Thymus (tissue), 11 donors: ENCODE results near the gene MGST2. TPM values are rescaled to one million over a fixed set of nuclear protein-coding genes. Genes with fewer than 3 reads are reported as not detected.

Experiments
- DNase-seq, 9 donors: peaks; one replicate each; pipeline ENCODE4 v3.0.0-alpha.2; 2013; ENCODE audit warnings: low spot score in 9 of 9, low read depth in 6 of 9, missing footprints in 1 of 9
- H3K27ac ChIP-seq, 2 donors: one replicate each; pipeline ENCODE4 v1.5.1; 2013; ENCODE audit warnings: control low read depth in 1 of 2, low read depth in 1 of 2, low read length in 1 of 2, mild to moderate bottlenecking in 1 of 2, moderate library complexity in 1 of 2
- H3K27me3 ChIP-seq, 2 donors: one replicate each; pipeline ENCODE4 v1.5.1; 2013; ENCODE audit warnings: low read length in 1 of 2; ENCODE audit not compliant: control insufficient read depth in 2 of 2, insufficient read depth in 1 of 2
- H3K36me3 ChIP-seq, 2 donors: one replicate each; pipeline ENCODE4 v1.5.1; 2013; ENCODE audit warnings: low read length in 1 of 2, mild to moderate bottlenecking in 1 of 2, moderate library complexity in 1 of 2; ENCODE audit not compliant: control insufficient read depth in 2 of 2, insufficient read depth in 2 of 2
- H3K4me1 ChIP-seq, 2 donors: one replicate each; pipeline ENCODE4 v1.5.1; 2013; ENCODE audit warnings: low read length in 2 of 2; ENCODE audit not compliant: control insufficient read depth in 2 of 2, insufficient read depth in 2 of 2
- H3K4me3 ChIP-seq, 2 donors: one replicate each; pipeline ENCODE4 v1.5.1; 2013; ENCODE audit warnings: low read length in 2 of 2, control low read depth in 1 of 2, mild to moderate bottlenecking in 1 of 2
- H3K9me3 ChIP-seq, 2 donors: one replicate each; pipeline ENCODE4 v1.5.1; 2013; ENCODE audit warnings: low read length in 1 of 2, mild to moderate bottlenecking in 1 of 2; ENCODE audit not compliant: control insufficient read depth in 2 of 2, insufficient read depth in 1 of 2
- WGBS: extraction: QIAGEN DNeasy Blood & Tissue Kit; methylation state at CpG from one replicate; pipeline ENCODE4 v1.1.7; 2013; 5-methylcytosine and 5-hydroxymethylcytosine counted together
- polyA plus RNA-seq: library from polyadenylated mRNA; stranded (reverse); fragments of 200-250 nt; gene quantifications from one replicate; pipeline ENCODE4 v1.2.3, GENCODE V29; 2013
- total RNA-seq: library from RNA; stranded (reverse); fragments of 120-200 nt; gene quantifications from one replicate; pipeline ENCODE4 v1.2.4, GENCODE V29; 2013
- donor health status: healthy.

The MGST2 gene
- total and polyA plus RNA-seq, 2 donors = 38.4 to 88.2 TPM

- no peak for DNase-seq
- peaks cover 0 to 13% of the 10 kb centered on the region in 2 donors for H3K4me1 ChIP-seq
- H3K36me3 ChIP-seq = peaks cover 0 to 4% of the 10 kb centered on the region in 2 donors
- WGBS = 97% methylated on average over 4 of the region's 4 CpGs
- no peaks in the 10 kb centered on the region for H3K9me3 ChIP-seq
- no peak overlapping the region for H3K4me3 ChIP-seq
- no peaks in the 10 kb centered on the region for H3K27me3 ChIP-seq
- no peak overlapping the region for H3K27ac ChIP-seq
Observed at GRCh38 chr4:139672732-139673131, 7.1 kb downstream of the MGST2 start.

DNA sequence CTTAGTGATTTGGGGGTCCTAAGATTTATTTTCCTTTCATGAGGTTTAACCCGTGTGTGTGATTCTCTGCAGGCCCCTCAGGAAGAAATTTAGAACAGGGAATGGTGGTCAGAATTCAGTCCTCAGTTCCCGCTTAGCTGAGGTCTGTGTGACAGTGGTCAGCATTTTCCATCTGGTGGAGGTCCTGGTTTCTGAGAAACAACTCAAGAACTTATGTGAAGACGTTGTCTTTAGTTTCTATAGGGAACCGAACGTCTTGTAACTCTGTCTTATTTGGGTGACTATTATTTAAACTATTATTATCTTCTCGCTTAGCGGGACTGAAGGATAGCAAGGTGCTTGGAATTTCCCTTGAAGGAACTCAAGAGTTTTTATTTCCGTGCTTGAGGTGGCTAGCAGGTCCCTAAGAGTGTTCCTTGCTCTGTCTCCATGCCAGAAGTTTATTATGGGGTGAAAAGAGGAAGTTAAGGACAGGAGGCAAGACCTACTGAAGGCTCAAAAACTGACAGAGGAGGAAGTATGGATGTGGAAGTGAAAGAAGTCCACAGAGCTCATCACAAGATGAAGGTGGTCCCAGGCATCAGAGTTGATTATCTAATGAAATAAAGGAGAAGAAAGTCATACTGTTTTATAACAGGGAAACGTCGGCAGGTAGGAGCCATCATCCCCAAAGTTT, 9.4 kb downstream of the MGST2 start:
- Histone ChIP-seq H3K27ac (no peak overlapping the region), H3K4me1 (peaks cover 0 to under 1% of the 10 kb centered on the region in 2 donors), H3K27me3 (no peaks in the 10 kb centered on the region), H3K4me3 (no peak overlapping the region), H3K36me3 (peaks cover 0 to 12% of the 10 kb centered on the region in 2 donors), H3K9me3 (no peaks in the 10 kb centered on the region)
- 85% methylated on average over 10 of the region's 10 CpGs for WGBS
- peak in 1 of 9 donors; percentile 27 for DNase-seq

DNA sequence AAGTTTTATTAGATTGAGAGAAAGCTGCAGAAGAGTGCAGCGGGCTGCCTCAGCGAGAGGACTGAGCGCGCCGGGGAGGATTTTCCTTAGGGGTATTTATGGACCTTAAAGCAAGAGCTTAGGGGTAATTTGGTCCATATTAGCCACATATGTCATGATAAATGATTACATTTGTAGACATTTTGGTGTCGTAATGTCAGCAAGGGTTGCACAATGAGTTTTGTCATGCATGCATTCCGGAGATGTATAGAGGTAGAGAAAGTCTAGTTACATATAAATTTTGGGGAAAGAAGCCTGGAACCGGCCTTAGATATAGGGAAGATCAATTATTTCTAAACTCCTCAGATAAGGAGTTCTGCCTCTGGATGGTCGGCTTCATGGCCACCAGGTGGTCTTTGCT, 10.0 kb downstream of the MGST2 start:
- no peak overlapping the region for H3K4me3 ChIP-seq
- H3K9me3 ChIP-seq = no peaks in the 10 kb centered on the region
- 98% methylated on average over 9 of the region's 9 CpGs for WGBS
- H3K4me1 ChIP-seq = no peaks in the 10 kb centered on the region
- no peak for DNase-seq
- H3K36me3 ChIP-seq = peaks cover 0 to 12% of the 10 kb centered on the region in 2 donors
- no peaks in the 10 kb centered on the region for H3K27me3 ChIP-seq
- no peak overlapping the region for H3K27ac ChIP-seq

DNA sequence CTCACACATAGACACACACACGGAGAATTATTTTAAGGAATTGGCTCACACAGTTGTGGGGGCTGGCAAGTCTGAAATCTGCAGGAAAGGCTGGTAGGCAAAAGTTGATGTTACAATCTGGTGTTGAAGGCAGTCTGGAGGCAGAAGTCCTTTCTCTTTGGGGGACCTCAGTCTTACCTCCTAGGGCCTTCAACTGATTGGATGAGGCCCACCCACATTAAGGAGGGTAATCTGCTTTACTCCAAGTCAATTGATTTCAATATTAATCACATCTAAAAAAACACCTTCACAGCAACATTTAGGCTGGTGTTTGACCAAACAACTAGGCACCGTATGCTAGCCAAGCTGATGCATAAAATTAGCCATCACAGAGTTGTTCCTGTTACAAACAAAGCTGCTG, 10.7 kb downstream of the MGST2 start:
- no peak overlapping the region for H3K27ac ChIP-seq

GRCh38 chr4:139676913-139677585, 11.4 kb downstream of the MGST2 start:
- Histone ChIP-seq H3K27ac (no peak overlapping the region), H3K9me3 (no peaks in the 10 kb centered on the region), H3K27me3 (no peaks in the 10 kb centered on the region), H3K4me3 (no peak overlapping the region), H3K4me1 (no peaks in the 10 kb centered on the region), H3K36me3 (peaks cover 0 to 13% of the 10 kb centered on the region in 2 donors)
- 96% methylated on average over 4 of the region's 4 CpGs for WGBS
- no peak for DNase-seq

More for the DNA sequence above, 10.7 kb downstream of the MGST2 start:
- Histone ChIP-seq H3K36me3 (peaks cover 0 to 12% of the 10 kb centered on the region in 2 donors), H3K4me3 (no peak overlapping the region), H3K9me3 (no peaks in the 10 kb centered on the region), H3K27me3 (no peaks in the 10 kb centered on the region), H3K4me1 (no peaks in the 10 kb centered on the region)
- WGBS = 98% methylated on average over 2 of the region's 2 CpGs
- DNase-seq = no peak

DNA sequence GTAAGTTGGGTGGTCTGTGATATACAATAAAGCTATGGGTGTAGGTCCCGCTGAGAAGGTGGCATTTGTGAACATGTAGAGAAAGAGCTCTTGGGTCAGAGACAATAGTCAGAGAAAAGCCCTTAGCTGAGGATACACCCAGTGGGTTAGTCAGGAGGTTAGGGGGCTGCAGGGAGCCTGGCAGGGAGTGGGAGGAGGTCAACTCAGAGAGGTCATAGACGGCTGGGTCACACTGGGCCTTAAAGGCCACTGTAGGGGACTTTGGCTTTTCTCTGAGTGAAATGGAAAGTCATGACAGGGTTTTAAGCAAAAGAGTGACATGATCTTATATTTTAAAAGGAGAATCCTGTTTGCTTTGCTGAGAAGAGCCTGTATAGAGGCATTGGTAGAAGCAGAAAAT, 16.7 kb downstream of the MGST2 start:
- 98% methylated on average over 2 of the region's 2 CpGs for WGBS
- Histone ChIP-seq H3K27ac (no peak overlapping the region), H3K4me3 (no peak overlapping the region)

GRCh38 chr4:139682741-139683151, 17.1 kb downstream of the MGST2 start:
- peaks cover 0 to 3% of the 10 kb centered on the region in 2 donors for H3K4me1 ChIP-seq
- no peak overlapping the region for H3K27ac ChIP-seq
- H3K9me3 ChIP-seq = peaks cover 0 to 7% of the 10 kb centered on the region in 2 donors
- DNase-seq = no peak
- H3K27me3 ChIP-seq = no peaks in the 10 kb centered on the region
- no peak overlapping the region for H3K4me3 ChIP-seq
- H3K36me3 ChIP-seq = peaks cover 0 to 29% of the 10 kb centered on the region in 2 donors
- WGBS = 85% methylated on average over 6 of the region's 6 CpGs

More for the DNA sequence above, 16.7 kb downstream of the MGST2 start:
- Histone ChIP-seq H3K27me3 (no peaks in the 10 kb centered on the region), H3K4me1 (peaks cover 0 to 3% of the 10 kb centered on the region in 2 donors), H3K36me3 (peaks cover 0 to 29% of the 10 kb centered on the region in 2 donors), H3K9me3 (peaks cover 0 to 7% of the 10 kb centered on the region in 2 donors)
- DNase-seq = no peak

DNA sequence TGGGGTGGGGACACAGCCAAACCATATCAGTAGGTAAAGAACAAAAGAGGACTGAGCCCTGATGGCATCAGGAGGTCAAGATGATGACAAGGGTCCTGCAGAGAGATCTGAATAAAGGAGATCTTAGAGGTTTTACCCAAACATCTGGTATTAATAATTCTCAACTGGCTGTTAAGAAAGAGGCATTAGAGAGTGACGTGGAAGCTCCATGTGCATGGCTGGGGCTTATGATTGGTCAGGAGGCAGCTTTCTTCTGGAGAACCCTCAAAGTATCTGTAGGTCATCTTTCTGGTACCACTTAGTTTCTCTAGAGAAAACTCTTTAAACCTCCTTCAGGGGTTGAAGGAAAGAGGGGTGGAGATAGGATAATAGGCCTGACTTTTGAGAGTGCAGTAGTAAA, 18.7 kb downstream of the MGST2 start:
- Histone ChIP-seq H3K4me1 (peaks cover 0 to 3% of the 10 kb centered on the region in 2 donors), H3K27me3 (no peaks in the 10 kb centered on the region), H3K4me3 (no peak overlapping the region), H3K36me3 (peaks cover 0 to 23% of the 10 kb centered on the region in 2 donors), H3K9me3 (peaks cover 0 to 7% of the 10 kb centered on the region in 2 donors), H3K27ac (no peak overlapping the region)
- DNase-seq = no peak
- 96% methylated on average over 1 of the region's 1 CpG for WGBS

GRCh38 chr4:139685180-139685579, 19.6 kb downstream of the MGST2 start:
- Histone ChIP-seq H3K4me3 (no peak overlapping the region), H3K27ac (no peak overlapping the region), H3K4me1 (peaks cover 0 to 3% of the 10 kb centered on the region in 2 donors), H3K36me3 (peaks cover 0 to 21% of the 10 kb centered on the region in 2 donors), H3K9me3 (peaks cover 0 to 7% of the 10 kb centered on the region in 2 donors), H3K27me3 (no peaks in the 10 kb centered on the region)
- WGBS = 91% methylated on average over 5 of the region's 5 CpGs
- no peak for DNase-seq
